ENCODE measurements around the gene GRHL1.

The GRHL1 gene, protein sequence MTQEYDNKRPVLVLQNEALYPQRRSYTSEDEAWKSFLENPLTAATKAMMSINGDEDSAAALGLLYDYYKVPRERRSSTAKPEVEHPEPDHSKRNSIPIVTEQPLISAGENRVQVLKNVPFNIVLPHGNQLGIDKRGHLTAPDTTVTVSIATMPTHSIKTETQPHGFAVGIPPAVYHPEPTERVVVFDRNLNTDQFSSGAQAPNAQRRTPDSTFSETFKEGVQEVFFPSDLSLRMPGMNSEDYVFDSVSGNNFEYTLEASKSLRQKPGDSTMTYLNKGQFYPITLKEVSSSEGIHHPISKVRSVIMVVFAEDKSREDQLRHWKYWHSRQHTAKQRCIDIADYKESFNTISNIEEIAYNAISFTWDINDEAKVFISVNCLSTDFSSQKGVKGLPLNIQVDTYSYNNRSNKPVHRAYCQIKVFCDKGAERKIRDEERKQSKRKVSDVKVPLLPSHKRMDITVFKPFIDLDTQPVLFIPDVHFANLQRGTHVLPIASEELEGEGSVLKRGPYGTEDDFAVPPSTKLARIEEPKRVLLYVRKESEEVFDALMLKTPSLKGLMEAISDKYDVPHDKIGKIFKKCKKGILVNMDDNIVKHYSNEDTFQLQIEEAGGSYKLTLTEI

DNA sequence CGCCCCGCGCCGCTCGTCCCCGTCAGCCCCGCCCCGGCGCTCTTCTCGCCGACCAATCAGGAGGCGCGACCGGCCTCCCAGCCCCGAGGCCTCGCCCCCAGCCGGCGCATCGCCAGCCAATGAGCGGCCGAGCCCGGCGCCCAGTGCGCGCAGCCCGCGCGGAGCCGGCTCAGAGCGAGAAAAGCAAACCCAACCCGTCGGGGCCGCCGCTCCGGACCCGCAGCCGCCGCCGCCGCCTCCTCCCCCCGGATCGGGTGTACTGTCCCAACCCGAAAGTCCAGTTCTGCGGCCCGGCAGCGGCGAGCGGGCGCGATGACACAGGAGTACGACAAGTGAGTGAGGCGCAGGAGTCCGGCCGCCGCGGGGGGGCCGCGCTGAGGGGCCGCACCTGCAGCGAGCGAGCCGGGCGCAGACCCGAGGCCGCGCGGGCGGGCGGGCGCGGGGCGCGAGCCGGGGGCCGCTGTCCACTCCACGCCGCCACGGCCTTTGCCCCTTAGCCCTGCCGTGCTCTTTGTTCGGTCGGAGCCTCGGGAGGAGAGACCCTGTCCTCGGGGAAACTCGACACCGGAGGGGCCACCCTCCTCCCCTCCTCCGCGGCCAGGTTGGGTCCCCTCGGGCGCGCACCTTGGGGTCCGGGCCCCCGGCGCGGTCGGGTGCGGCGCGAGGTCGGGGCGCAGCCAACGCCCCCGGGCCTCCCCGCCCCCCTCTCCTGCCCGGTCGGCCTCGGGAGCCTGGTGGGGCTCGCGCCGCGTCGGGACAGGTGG is at the start of gene GRHL1:
Gene GRHL1 (plus strand): TSS at position 172 of the 764 bp plus-strand sequence. CDS start 141 bp downstream, at position 313.
- TF ChIP-seq, protein P1, sequence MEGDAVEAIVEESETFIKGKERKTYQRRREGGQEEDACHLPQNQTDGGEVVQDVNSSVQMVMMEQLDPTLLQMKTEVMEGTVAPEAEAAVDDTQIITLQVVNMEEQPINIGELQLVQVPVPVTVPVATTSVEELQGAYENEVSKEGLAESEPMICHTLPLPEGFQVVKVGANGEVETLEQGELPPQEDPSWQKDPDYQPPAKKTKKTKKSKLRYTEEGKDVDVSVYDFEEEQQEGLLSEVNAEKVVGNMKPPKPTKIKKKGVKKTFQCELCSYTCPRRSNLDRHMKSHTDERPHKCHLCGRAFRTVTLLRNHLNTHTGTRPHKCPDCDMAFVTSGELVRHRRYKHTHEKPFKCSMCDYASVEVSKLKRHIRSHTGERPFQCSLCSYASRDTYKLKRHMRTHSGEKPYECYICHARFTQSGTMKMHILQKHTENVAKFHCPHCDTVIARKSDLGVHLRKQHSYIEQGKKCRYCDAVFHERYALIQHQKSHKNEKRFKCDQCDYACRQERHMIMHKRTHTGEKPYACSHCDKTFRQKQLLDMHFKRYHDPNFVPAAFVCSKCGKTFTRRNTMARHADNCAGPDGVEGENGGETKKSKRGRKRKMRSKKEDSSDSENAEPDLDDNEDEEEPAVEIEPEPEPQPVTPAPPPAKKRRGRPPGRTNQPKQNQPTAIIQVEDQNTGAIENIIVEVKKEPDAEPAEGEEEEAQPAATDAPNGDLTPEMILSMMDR (IDR thresholded peaks at IDR 0.05) = no peak
- Histone ChIP-seq H3K27ac (peak within 1 kb of the TSS in 1 of 2 donors; percentile 77), H3K4me3 (peak within 1 kb of the TSS; percentile 91)
- peak; percentile 91 for DNase-seq (ENCODE audit: low spot score)

DNA sequence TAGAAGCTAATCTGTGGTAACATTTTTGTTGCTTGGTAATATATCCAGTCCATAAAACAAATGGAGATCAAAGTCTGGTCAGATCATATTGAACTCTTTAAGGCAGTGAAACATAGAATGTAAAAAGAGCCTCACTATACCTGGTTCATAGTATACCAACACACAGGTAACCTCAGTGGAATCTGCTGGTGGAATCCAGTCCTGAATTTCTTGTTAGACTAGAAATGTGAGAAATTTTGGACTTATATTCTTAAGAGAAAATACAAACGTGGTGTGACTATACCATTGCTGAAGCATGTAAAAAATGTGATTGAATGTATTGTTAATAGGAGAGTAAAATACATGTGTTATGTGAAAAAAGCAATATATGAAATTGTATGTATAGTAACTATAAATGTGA is 46.1 kb upstream of the GRHL1 start:
- TF ChIP-seq, protein P1 (IDR thresholded peaks at IDR 0.05) = no peak
- no peak overlapping the region for H3K4me3 ChIP-seq
- no peak overlapping the region for H3K27ac ChIP-seq
- no peak for DNase-seq (ENCODE audit: low spot score)

DNA sequence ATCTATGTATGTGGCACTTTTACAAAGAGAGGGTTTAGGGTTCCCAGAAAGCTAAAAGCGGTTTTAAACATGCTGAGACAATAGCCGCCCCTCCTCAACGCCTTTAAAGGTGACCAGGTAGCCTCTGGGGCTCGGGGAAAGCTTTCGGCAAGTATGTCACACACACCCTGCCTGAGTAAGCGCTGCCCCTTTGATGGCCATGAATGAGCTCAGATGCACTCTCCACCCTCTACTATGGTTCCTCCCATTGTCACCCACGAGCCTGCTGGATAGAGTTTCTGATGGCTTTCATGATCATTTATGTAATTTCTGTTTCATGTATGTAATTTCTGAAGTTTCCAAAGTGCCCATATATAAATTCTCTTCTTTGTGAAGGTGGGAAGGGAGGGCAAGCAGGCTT is 44.1 kb upstream of the GRHL1 start:
- TF ChIP-seq, protein P1 (IDR thresholded peaks at IDR 0.05) = no peak
- no peak for DNase-seq (ENCODE audit: low spot score)
- no peak overlapping the region for H3K27ac ChIP-seq
- no peak overlapping the region for H3K4me3 ChIP-seq

DNA sequence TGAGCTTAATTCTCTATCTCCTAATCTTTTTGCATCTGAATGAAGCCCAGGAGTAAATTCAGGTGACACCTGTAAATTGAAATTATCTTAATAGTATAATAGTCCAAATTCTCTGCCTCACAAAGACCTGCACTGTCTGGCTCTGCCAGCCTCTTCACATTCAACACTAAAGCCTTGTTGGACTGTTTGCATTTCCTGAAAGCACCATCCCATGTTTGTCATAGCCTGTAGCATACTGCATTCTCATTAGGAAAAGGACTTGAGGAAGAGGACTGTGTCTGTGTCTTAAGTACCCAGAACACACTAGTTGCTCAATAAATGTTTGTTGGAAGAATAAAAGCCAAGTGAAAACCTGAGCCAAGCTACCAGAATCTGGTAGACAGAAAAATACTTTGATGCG is 42.9 kb upstream of the GRHL1 start:
- Histone ChIP-seq H3K27ac (no peak overlapping the region), H3K4me3 (no peak overlapping the region)
- DNase-seq (ENCODE audit: low spot score) = no peak
- TF ChIP-seq, protein P1 (IDR thresholded peaks at IDR 0.05) = no peak

DNA sequence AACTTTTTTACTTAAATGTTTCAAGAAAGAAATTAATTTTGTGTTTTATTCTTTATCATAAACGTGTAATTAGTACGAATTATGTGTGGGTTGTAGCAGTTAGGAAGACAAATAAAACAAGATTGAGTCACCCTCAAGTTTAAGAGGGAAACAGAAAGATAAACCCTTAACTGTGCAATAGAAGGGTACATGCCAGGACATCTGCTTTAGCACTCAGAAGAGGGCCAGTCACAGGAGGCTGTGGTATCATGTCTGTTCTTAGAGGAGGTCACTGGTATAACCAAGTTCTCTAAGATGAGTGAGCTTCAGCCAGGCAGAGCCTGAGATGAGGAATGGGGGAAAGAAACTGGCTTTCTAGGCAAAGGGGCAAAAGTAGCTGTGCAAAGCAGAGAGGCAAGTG is 42.4 kb upstream of the GRHL1 start:
- DNase-seq (ENCODE audit: low spot score) = no peak
- no peak overlapping the region for H3K4me3 ChIP-seq
- TF ChIP-seq, protein P1 (IDR thresholded peaks at IDR 0.05) = no peak
- no peak overlapping the region for H3K27ac ChIP-seq

DNA sequence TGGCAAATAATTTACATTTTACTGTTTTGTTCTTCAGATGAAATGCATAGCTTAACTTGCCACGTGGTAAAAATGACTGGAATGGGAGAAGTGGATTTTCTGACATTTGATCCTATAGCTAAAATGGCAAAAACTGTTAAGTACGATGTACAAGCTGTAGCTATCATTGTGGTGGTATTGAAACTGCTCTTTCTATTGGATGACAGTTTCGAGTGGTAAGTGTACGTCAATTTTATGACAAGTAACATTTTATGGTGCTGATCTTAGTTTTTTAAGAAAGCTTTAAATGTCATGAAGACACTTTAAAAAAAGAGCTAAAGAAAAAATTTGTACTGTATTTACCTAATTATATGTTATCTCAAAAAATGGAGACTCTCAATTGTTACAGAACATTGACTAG is 40.8 kb upstream of the GRHL1 start:
- no peak for DNase-seq (ENCODE audit: low spot score)
- Histone ChIP-seq H3K27ac (no peak overlapping the region), H3K4me3 (no peak overlapping the region)
- TF ChIP-seq, protein P1 (IDR thresholded peaks at IDR 0.05) = no peak
